T-helper 1 cell treated with Interleukin-12 subunit alpha and Interleukin-12 subunit beta and Interleukin-4 antibody, amounts not matched to agents 30 μg/mL and 1 μg/mL, for 36 hours (primary cell): ENCODE measurements around the gene ITPRIPL2.

ENCODE experiments used
- H3K27ac Mint-ChIP-seq: one replicate; pipeline ENCODE4 v1.8.0; 2021; ENCODE audit warnings: mild to moderate bottlenecking, mixed read lengths
- H3K27me3 Mint-ChIP-seq: one replicate; pipeline ENCODE4 v1.8.0; 2021; ENCODE audit warnings: low read depth, mixed read lengths
- H3K36me3 Mint-ChIP-seq: one replicate; pipeline ENCODE4 v1.8.0; 2021; ENCODE audit warnings: low read depth, mixed read lengths
- H3K4me1 Mint-ChIP-seq: one replicate; pipeline ENCODE4 v1.8.0; 2021; ENCODE audit warnings: low read depth, mixed read lengths
- H3K4me3 Mint-ChIP-seq: one replicate; pipeline ENCODE4 v1.8.0; 2021; ENCODE audit warnings: mild to moderate bottlenecking, moderate library complexity, mixed read lengths
- H3K9me3 Mint-ChIP-seq: one replicate; pipeline ENCODE4 v1.8.0; 2021; ENCODE audit warnings: mixed read lengths

The ITPRIPL2 gene

DNA sequence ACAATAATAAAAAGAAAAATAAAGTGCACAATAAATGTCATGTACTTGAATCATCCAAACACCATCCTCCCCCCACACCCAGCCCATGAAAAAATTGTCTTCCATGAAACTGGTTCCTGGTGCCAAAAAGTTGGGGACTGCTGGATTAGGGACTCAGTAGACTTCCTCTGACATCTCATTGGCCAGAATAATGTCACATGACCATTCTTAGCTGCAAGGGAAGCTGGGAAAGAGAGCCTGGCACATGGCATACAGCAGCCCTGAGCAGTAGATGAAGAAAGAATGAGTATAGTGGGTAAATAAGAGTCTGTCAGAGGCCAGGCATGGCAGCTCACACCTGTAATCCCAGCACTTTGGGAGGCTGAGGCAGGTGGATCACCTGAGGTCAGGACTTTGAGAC, 12.5 kb downstream of the ITPRIPL2 start:
- Mint-ChIP-seq H3K4me1 (peaks cover 36% of the 10 kb centered on the region), H3K4me3 (no peak overlapping the region), H3K36me3 (peaks cover 4% of the 10 kb centered on the region), H3K9me3 (peaks cover 11% of the 10 kb centered on the region), H3K27ac (no peak overlapping the region), H3K27me3 (no peaks in the 10 kb centered on the region)

DNA sequence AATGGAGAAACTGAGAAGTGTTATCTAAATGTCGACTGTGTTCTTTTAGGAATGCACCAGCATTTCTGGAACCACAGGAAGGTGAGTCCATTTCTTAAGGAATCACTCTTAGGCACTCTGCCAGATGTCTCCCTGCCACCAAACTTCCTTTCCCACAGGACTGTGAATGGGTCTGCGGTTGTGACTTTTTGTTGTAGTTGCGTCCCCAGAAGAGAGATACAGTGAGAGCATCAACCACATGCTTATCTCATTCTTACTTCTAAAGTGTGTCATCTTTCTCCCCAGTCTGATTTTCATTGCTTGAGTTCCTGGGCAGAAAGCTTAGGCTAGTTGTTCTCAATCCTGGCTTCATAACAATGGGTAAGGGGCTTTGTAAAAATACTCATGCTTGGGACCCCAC, 13.4 kb downstream of the ITPRIPL2 start:
- peaks cover 2% of the 10 kb centered on the region for H3K36me3 Mint-ChIP-seq
- peaks cover 44% of the 10 kb centered on the region for H3K4me1 Mint-ChIP-seq
- no peak overlapping the region for H3K4me3 Mint-ChIP-seq
- peaks cover 11% of the 10 kb centered on the region for H3K9me3 Mint-ChIP-seq
- no peaks in the 10 kb centered on the region for H3K27me3 Mint-ChIP-seq
- peak overlapping the region; percentile 64 for H3K27ac Mint-ChIP-seq

DNA sequence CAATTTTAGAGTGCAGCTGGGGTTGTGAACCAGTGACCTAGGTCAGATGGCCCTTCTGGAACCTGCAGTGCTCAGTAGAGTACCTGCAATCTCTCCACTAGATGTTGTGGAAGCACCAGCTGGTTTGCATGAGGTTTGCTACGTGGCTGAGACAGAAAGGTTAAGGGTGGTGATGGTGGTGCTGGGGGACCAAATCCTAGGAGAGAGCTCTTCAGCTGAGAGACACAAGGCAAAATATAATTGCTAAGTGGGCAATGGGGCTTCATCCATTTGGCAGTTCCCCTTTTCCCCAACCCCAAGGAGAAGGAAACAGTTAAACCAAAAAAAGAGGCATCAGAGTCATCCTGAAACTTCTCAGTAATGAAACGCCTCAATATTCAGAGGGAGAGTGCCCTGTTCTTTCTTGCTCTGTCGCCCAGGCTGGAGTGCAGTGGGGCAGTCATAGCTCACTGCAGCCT, 13.9 kb downstream of the ITPRIPL2 start:
- Mint-ChIP-seq H3K9me3 (peaks cover 11% of the 10 kb centered on the region), H3K4me3 (peak overlapping the region; percentile 31), H3K27me3 (no peaks in the 10 kb centered on the region), H3K36me3 (peaks cover 2% of the 10 kb centered on the region), H3K27ac (peak overlapping the region; percentile 64), H3K4me1 (peaks cover 43% of the 10 kb centered on the region)

DNA sequence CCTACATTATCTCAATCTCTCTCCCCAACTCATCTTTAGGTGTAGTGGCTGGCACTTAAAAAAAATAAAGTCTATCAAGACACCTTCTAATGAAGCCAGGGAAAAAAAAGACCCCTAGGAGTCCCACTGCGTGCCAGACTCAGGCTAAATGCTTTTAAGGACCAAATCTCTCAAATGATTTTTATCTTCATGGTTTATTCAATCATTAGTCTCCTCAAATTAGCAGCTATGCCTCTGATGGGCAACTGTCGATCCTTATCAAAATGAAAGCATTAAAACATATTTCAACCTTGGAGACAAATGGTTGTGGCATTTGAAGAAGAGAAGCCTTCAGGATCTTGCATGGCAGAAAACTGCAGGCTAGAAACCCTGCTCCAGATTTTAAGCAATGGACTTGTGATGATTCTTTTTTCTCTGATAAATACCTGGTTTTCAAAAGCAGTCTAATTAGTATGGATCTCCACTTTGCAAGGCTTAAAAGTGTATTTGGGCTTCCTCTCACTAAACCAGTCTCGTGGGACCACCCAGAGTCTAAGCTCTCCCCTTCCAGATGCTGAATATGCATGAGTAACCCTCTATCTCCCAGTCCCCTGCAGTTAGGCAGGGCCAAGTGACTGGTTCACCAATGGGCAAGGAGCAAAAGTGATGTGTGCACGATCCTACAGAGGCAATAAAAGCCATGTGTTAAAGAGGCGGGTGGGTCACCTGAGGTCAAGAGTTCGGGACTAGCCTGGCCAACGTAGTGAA, 14.9 kb downstream of the ITPRIPL2 start:
- Mint-ChIP-seq H3K4me1 (peaks cover 43% of the 10 kb centered on the region), H3K4me3 (no peak overlapping the region), H3K27me3 (no peaks in the 10 kb centered on the region), H3K9me3 (peaks cover 10% of the 10 kb centered on the region), H3K36me3 (peaks cover 2% of the 10 kb centered on the region), H3K27ac (no peak overlapping the region)

DNA sequence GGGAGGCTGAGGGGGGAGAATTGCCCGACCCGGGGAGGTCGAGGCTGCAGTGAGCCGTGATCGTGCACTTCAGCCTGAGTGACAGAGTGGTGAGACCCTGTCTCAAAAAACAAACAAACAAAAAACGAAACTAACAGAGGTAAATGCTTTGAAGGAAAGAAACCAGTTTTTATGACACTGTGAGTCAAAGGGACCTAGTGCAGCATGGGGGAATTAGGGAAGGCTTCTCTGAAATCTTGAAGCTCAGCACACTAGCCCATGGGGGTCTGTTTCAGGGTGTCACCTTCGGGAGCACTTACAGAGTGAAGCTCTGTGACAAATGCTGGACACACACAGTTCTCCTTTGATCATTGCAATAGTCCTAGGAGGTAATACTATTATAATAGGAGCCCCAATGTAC, 16.6 kb downstream of the ITPRIPL2 start:
- peak overlapping the region; percentile 47 for H3K4me3 Mint-ChIP-seq
- peaks cover 43% of the 10 kb centered on the region for H3K4me1 Mint-ChIP-seq
- peak overlapping the region; percentile 78 for H3K27ac Mint-ChIP-seq
- no peaks in the 10 kb centered on the region for H3K36me3 Mint-ChIP-seq
- H3K9me3 Mint-ChIP-seq: no peaks in the 10 kb centered on the region
- H3K27me3 Mint-ChIP-seq: no peaks in the 10 kb centered on the region

DNA sequence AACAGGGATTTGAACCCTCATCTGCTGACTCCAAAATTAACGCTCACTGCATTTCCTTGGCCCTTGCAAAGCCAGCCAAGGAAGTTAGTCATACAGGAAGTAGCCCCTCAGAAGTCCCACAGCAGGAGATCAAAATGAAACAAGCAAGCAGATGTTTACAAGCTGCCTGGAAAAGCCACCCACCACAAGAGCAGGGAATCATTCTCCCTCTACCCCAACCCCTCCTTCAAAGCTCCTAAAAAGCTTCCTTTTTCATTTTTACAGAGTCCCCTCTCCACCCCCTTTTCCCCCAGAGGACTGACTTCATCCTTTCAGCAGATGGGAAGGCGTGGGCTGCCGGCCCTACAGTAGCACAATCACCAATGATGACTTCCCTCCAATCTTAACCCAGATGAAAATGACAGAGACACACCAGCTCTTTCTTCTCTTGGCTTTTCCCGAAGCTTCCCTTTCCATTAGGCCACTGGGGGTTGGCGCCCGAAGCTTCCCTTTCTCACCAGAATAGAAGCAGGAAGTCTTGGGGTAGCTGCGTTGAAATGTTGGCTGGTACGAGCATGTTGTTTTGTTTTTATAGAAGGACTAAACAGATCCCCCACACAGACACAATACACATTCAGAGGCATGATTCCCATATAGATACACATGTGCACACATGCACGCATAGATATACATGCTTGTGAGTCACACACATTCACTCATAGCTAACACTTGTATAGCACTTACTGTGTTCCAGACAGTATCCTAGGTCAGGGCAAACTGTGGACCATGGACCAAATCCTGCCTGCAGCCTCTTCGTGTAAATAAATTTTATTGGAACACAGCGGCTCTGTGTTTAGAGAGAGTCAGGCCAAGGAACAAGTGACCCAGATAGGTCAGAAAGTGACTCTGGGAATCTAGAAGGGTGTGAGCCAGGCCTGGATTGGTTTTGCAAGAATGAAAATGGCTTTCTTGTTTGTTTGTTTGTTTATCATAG, 17.4 kb downstream of the ITPRIPL2 start:
- H3K27me3 Mint-ChIP-seq: no peaks in the 10 kb centered on the region
- H3K9me3 Mint-ChIP-seq: no peaks in the 10 kb centered on the region
- no peaks in the 10 kb centered on the region for H3K36me3 Mint-ChIP-seq
- peak overlapping the region; percentile 78 for H3K27ac Mint-ChIP-seq
- H3K4me3 Mint-ChIP-seq: peak overlapping the region; percentile 47
- peaks cover 43% of the 10 kb centered on the region for H3K4me1 Mint-ChIP-seq

DNA sequence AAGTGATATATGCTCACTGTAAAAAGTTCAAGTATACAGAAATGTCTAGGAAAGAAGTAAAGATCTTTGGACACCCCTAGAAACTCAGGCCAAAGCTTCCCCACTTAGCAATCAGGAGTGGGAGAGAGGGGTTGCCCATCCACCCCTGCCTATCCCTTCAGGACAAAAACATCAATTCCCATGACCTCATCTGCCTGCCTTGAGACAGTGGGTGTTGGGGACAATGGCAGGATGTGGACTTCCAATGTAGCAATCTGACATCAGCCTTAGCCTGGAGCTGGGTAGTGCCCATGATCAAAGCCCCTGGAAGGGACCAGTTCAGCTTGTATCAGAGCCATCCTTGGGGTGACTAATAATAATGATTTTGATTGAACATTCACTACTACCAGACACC, 18.1 kb downstream of the ITPRIPL2 start:
- Mint-ChIP-seq H3K36me3 (no peaks in the 10 kb centered on the region), H3K27me3 (no peaks in the 10 kb centered on the region), H3K4me1 (peaks cover 43% of the 10 kb centered on the region), H3K4me3 (no peak overlapping the region), H3K27ac (no peak overlapping the region), H3K9me3 (no peaks in the 10 kb centered on the region)

DNA sequence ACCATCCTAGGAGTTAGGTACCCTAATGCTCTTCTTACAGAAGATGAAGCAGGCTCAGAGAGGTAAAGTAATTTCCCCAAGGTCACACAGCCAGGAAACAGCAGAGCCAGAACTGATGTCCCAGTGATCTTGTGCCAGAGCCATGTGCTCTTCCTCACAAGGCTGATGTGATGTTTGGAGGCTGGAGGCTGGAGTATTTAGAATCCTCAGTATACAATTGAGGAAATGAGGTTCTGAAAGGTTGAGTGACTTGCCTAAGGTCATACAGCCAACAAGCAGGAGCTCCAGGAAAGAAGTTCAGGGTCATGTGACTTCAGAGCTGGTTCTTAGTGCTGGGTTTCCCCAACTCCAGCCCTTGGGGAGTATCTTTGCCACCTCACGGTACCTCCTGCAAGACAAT, 18.5 kb downstream of the ITPRIPL2 start:
- H3K4me1 Mint-ChIP-seq: peaks cover 39% of the 10 kb centered on the region
- H3K9me3 Mint-ChIP-seq: no peaks in the 10 kb centered on the region
- no peak overlapping the region for H3K27ac Mint-ChIP-seq
- peaks cover under 1% of the 10 kb centered on the region for H3K27me3 Mint-ChIP-seq
- H3K4me3 Mint-ChIP-seq: no peak overlapping the region
- H3K36me3 Mint-ChIP-seq: no peaks in the 10 kb centered on the region

DNA sequence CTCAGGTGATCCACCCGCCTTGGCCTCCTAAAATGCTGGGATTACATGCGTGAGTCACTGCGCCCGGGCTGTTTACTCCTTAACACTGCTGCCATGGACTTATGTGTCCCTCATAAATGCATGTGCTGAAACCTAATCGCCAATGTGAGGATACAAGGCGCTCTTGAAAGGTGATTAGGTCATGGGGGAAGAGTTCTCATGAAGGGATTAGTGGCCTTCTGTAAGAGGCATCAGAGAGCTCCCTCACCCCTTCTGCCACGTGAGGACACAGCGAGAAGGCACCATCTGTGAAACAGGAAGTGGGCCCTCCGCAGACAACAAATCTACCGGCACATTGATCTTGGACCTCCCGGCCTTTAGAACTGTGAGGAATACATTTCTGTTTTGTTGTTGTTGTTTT, 19.1 kb downstream of the ITPRIPL2 start:
- peaks cover 3% of the 10 kb centered on the region for H3K27me3 Mint-ChIP-seq
- H3K36me3 Mint-ChIP-seq: no peaks in the 10 kb centered on the region
- H3K4me1 Mint-ChIP-seq: peaks cover 33% of the 10 kb centered on the region
- H3K9me3 Mint-ChIP-seq: no peaks in the 10 kb centered on the region
- H3K27ac Mint-ChIP-seq: no peak overlapping the region
- H3K4me3 Mint-ChIP-seq: no peak overlapping the region

DNA sequence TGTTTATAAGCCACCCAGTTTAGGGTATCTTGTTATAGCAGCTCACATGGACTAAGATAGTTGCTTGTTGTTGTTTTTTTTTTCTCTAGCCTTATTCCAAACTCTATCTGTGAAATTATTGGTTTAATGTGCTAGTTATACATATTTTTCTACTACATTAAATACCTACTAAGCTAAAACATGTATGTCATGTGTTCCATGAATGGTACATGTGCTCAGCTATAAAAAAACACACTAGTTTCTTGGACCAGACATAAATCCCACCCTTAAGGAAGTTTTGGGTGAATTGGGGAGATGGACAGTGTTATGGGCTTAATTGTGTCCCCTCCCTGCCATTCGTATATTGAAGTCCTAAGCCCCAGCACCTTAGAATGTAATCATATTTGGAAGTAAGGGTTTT, 19.8 kb downstream of the ITPRIPL2 start:
- Mint-ChIP-seq H3K4me3 (no peak overlapping the region), H3K4me1 (peaks cover 29% of the 10 kb centered on the region), H3K9me3 (no peaks in the 10 kb centered on the region), H3K36me3 (no peaks in the 10 kb centered on the region), H3K27ac (no peak overlapping the region), H3K27me3 (peaks cover 5% of the 10 kb centered on the region)

DNA sequence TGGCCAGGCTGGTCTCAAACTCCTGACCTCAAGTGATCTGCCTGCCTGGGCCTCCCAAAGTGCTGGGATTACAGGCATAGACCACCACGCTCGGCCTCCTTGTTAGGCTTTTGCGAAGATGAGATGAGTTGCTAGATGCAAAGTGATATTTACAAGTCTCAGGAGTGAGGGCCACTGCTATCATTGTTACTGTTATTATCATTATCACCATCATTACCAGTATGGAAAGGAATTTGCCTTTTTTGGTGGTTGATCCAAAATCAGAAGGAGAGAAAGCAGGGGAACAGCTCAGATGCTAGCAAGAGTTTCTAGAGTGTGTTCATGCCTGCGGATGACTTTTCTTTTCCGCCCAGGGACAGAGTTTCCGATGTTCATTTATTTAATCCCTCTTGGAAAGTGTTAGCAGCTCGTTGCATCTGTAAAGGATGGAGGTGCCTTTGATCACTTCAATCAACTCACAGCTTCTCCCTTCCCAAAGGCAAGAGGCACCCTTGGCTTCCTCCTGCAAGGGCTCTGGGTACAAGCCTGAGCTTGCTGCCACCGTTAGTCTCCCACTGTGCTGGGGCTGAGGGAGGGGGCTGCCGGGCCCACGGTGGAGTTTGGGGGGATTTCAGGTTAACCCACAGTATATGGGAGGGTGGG, 21.6 kb downstream of the ITPRIPL2 start:
- H3K36me3 Mint-ChIP-seq: no peaks in the 10 kb centered on the region
- no peaks in the 10 kb centered on the region for H3K9me3 Mint-ChIP-seq

DNA sequence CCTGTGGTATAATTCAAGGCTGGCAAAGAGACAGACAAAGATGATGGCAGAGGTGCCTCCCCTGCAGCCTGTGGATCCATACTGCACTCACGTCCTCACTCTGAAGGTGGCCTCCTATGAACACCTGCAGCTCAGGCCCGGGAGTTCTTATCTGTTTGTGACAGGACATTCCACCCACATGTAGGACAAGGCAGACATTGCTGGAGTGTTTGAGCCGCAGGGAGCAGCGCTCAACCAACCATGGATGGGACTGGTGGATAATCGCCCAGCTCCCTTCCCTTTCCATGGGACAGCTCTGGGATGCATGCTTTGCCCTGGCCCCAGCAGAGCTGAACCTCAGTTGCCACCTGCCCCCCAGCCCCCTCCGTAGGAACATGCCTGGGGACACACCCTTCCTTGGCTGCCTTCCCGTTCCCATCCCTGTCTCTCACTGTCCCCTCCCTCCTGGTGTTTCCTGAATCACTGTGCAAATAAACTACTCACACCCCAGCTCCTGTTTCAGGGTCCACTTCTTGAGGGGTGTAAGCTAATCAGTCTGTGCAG, 22.2 kb downstream of the ITPRIPL2 start:
- Mint-ChIP-seq H3K27me3 (peaks cover 15% of the 10 kb centered on the region), H3K4me3 (no peak overlapping the region), H3K9me3 (no peaks in the 10 kb centered on the region), H3K4me1 (peaks cover 12% of the 10 kb centered on the region), H3K36me3 (no peaks in the 10 kb centered on the region), H3K27ac (no peak overlapping the region)

More for the DNA sequence above, 21.6 kb downstream of the ITPRIPL2 start:
- Mint-ChIP-seq H3K27me3 (peaks cover 14% of the 10 kb centered on the region), H3K4me3 (no peak overlapping the region), H3K4me1 (peaks cover 18% of the 10 kb centered on the region), H3K27ac (no peak overlapping the region)

DNA sequence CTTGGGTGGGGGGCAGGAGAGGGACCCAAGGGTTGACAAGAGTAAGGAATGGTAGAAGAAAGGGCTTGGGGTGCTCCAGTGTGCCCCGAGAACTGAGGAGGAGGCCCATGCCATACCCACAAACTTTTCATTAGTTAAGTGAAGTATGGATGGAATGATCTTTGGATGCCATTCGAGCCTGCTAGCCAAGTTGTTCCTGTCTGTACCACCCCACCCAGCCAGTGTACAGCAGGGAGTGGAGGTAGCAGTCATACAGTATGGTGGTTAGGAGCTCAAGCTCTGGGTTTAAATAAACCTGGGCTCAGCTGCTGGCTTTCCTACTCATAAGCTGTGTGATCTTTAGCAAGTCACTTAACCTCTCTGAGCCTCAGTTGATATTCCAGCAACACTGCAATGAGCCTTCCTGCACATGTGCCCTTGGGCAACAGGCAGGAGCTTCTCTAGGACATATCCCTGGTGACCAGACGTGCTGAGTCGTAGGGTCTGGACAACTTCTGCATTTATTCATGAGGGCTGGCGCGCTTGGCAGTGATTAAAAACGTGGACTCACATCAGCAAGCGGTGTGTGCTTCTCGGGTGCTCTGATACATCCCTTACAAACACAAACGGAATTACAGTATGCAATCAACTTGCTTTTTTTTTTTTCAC, 22.9 kb downstream of the ITPRIPL2 start:
- peaks cover 5% of the 10 kb centered on the region for H3K4me1 Mint-ChIP-seq
- H3K27ac Mint-ChIP-seq: no peak overlapping the region
- no peaks in the 10 kb centered on the region for H3K9me3 Mint-ChIP-seq

More for the DNA sequence above, 22.9 kb downstream of the ITPRIPL2 start:
- no peaks in the 10 kb centered on the region for H3K36me3 Mint-ChIP-seq
- H3K4me3 Mint-ChIP-seq: no peak overlapping the region
- H3K27me3 Mint-ChIP-seq: peaks cover 17% of the 10 kb centered on the region
